NB4 (cell line): Measurements from ENCODE around the gene PDE11A.
A peak's percentile ranks its signal among the peaks of the same experiment; 100 is the strongest.

Experiments
- DNase-seq: peaks from one replicate; pipeline ENCODE4 v3.0.0; 2010; ENCODE audit warnings: low read depth
- H3K4me3 ChIP-seq: one replicate; pipeline ENCODE4 v1.5.1; 2011; ENCODE audit warnings: mild to moderate bottlenecking, low read depth, low read length, moderate library complexity
- MYC ChIP-seq: IDR thresholded peaks from 2 replicates; pipeline ENCODE4 v1.6.1; 2011; ENCODE audit warnings: low read depth, low read length
- POLR2A ChIP-seq: IDR thresholded peaks from 2 replicates; pipeline ENCODE4 v1.6.1; 2011; ENCODE audit warnings: mild to moderate bottlenecking; ENCODE audit not compliant: insufficient read length; ENCODE audit errors: extremely low read depth
- TF ChIP-seq, protein P1 (sequence below): IDR thresholded peaks from one replicate; pipeline ENCODE4 v1.5.1; 2012; ENCODE audit warnings: low read depth, low read length
- TF ChIP-seq, protein P2 (sequence below): IDR thresholded peaks from 2 replicates; pipeline ENCODE4 v1.6.1; 2011; ENCODE audit warnings: low read depth, low read length

PDE11A gene

GRCh38 chr2:177782613-177783012 lies 290.0 kb downstream of the PDE11A start:
- no peak for DNase-seq
- no peak overlapping the region for H3K4me3 ChIP-seq
- TF ChIP-seq, protein P1, sequence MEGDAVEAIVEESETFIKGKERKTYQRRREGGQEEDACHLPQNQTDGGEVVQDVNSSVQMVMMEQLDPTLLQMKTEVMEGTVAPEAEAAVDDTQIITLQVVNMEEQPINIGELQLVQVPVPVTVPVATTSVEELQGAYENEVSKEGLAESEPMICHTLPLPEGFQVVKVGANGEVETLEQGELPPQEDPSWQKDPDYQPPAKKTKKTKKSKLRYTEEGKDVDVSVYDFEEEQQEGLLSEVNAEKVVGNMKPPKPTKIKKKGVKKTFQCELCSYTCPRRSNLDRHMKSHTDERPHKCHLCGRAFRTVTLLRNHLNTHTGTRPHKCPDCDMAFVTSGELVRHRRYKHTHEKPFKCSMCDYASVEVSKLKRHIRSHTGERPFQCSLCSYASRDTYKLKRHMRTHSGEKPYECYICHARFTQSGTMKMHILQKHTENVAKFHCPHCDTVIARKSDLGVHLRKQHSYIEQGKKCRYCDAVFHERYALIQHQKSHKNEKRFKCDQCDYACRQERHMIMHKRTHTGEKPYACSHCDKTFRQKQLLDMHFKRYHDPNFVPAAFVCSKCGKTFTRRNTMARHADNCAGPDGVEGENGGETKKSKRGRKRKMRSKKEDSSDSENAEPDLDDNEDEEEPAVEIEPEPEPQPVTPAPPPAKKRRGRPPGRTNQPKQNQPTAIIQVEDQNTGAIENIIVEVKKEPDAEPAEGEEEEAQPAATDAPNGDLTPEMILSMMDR, result no peak
- TF ChIP-seq, protein P2, sequence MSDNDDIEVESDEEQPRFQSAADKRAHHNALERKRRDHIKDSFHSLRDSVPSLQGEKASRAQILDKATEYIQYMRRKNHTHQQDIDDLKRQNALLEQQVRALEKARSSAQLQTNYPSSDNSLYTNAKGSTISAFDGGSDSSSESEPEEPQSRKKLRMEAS, result no peak
- TF ChIP-seq MYC, result no peak
- no peak for TF ChIP-seq POLR2A

- TF ChIP-seq POLR2A (no peak), MYC (no peak)
- TF ChIP-seq, protein P1, result no peak
- TF ChIP-seq, protein P2, result no peak
- no peak overlapping the region for H3K4me3 ChIP-seq
- no peak for DNase-seq
Measured at GRCh38 chr2:177778472-177778871, 294.1 kb downstream of the PDE11A start.

DNA sequence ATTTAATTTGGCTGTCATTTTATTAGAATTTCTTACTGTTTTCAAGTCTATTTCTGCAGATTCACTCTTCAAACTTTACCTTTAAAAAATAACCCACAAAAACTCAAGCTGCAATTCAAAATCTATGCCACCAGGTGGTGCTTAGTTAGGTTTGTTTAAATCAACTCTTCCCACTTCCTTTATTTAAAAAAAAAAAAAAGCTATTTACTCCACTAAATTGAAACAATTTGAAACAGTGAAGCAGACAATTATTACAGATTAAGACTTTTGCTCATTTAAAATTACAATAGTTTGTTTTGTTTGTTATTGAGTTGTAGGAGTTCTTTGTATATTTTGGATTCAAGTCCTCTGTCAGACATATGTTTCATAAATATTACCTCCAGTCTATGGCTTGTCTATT lies 300.0 kb downstream of the PDE11A start:
- peak; percentile 51 for DNase-seq
- H3K4me3 ChIP-seq, result no peak overlapping the region
- TF ChIP-seq MYC, result no peak
- TF ChIP-seq, protein P1, result peak; percentile 51

GRCh38 chr2:177771191-177771590 lies 301.4 kb downstream of the PDE11A start:
- no peak for DNase-seq
- TF ChIP-seq, protein P2, result no peak
- TF ChIP-seq, protein P1, result no peak
- TF ChIP-seq MYC (no peak), POLR2A (no peak)
- H3K4me3 ChIP-seq, result no peak overlapping the region

DNA sequence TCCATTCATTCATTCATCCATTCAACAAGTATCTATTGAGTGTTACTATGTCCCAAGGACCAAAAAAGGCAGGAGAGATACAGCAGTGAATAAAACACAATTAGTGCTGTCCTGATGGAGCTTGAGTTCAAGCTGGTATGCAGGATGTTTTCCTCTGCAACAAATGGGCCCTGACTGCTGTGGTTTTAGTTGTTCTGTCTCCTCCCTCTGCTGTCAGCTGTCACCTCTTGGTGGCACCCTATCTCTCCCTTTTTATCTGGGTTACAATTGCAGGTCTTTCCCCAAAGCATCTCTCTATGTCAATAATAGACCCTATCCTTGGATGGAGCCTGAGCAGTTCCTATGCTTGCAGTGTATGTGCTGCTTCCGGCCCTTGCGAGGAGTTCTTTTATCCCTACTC lies 304.8 kb downstream of the PDE11A start:
- DNase-seq, result peak; percentile 35
- H3K4me3 ChIP-seq, result no peak overlapping the region
- TF ChIP-seq POLR2A, result no peak
- TF ChIP-seq, protein P1, result peak; percentile 17

- TF ChIP-seq POLR2A, result no peak
- TF ChIP-seq, protein P2, result no peak
- no peak for DNase-seq
- H3K4me3 ChIP-seq, result no peak overlapping the region
Measured at GRCh38 chr2:177765698-177766097, 306.9 kb downstream of the PDE11A start.
